Dedifferentiated amniotic fluid mesenchymal stem cell (primary cell): ENCODE measurements around the gene OLIG1.

Experiments used
- DNase-seq: peaks from one replicate; pipeline ENCODE4 v3.0.0-alpha.2; 2016; ENCODE audit errors: extremely low spot score

The OLIG1 gene

DNA sequence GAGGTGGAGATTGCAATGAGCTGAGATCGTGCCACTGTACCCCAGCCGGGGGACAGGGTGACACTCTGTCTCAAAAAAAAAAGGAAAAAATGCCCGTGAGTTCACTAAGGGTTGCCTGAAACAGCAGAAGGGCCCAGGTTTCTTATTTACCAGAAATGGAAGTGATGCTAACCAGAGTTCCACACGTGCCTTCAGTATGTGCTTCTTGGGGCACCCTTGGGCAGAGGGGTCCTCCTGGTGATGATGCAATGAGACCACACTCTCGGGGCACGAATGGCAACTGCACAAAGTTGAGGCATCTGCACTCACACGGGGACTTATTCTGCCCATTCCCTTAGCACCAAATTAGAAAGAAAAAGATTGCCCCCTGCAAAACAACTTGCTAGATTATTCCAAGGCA is 29.2 kb downstream of the OLIG1 start:
- no peak for DNase-seq

DNA sequence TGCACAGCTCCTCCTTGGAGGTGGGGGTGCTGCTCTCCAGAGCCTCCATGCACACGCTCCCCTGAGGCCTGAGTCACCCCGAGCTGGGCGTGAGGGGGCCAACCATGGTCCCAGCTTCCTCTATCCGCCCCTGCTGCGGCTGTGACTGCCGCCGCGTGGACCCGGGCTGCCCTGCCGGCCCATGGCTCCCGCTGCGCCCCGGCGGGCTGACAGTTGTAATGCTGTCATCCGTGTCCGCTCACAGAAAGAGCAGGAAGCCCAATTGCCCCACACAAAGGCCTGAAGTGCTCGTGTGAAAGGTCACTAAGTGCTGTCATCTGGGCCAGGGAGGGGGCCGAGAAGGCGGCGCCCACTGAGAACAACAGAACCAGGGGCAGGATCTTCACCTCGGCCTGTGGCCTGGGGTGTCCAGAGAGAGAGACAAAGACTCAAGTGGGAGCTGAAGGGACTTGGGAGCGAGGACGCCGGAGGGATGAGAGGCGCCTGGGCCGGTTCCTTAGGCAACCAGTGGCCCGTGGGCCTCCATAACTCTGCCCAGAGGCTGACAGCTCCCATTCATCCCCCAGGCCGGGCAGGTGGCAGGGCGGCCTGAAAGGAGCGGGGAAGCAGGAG is 31.5 kb downstream of the OLIG1 start:
- no peak for DNase-seq

DNA sequence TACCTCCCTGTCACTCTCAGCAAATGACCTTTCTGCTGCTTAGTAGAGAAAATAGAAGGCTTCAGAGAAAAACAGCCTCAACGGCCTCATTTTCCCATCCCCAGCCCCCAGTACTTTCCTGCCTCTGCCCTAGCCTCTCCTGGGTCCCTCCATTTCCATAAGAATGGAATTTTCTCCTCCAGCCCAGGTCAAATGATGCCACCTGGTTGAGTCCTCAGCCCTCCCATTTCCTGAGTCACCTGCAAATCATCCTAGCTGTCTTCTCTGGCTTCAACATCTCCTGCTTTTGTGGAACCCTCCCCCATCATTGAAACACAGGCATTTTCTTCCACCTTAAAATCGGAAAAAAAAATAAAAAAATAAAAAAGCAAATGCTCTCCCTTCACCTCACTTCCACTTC is 35.1 kb downstream of the OLIG1 start:
- no peak for DNase-seq

DNA sequence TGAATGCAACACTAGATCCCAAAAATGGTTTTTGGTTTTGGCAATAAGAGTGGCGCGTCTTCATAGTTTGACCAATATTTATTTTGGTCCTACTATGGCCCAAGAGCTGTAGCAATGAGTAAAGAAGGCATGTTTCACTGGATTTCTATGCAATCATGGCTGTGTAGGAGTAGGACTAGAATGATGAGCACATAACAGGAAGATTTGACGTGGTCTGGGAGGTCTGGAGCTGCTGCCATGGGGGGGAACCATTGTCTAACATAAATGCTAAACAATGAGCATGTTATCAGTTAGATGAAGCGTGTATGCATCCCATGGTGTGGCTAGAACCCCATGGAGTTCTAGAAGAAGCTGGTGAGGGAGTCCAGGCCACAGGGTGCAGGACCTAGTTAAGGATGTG is 38.3 kb downstream of the OLIG1 start:
- DNase-seq = no peak

DNA sequence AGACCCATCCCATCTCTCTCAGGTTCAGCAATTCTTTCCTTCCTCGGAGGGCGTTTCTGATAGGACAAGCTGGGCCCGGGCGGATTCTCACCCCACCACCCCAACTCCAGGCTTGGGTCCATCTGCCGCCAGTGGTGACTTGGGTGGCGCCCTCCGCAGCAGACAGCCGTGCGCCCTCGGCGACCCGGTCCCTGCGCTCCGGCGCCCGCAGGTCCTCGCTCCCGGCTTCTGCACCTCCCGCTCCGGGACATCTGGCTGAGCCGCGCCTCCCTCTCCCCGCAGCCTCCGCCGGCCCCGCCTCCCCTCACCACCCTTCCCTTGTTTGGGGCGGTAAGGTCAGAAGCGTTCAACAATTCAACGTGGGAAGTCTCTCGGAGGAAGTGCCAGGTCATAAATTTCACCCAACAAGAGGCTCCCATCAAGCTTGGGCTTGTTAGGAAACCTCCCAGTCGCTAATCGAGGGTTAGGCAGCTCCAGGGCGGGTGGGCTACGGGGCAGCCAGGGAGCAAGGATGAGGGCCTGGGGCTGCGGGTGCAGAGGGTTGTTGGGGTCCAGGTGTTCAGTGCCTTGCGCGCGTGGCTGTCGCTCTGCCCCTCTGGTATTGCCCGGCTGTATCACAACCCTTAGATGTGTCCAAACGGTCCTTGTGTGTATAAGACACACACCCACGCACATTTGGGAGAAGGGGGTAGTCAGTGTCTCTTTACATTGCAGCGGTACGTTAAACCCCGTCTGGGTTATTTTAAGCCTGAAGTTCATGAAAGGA is 39.8 kb downstream of the OLIG1 start:
- DNase-seq = no peak

DNA sequence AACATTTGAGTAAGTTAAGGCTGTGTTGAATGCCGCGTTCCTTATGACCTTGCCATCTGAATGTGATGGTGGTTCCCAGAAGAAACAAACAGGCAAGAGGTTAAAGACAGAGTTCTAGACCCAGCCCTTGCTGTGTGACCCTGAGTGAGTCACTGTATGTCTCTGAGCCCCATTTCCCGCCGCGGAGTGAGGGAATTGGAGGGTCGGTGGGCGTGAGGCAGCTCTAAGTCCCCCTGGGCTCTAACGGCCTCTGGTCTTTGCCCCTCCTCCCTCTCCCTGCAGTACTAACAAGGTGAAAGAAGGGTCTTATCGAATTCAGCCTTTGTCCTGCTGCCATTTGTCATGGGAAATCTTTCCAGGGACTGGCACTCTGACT is 40.4 kb downstream of the OLIG1 start:
- no peak for DNase-seq

DNA sequence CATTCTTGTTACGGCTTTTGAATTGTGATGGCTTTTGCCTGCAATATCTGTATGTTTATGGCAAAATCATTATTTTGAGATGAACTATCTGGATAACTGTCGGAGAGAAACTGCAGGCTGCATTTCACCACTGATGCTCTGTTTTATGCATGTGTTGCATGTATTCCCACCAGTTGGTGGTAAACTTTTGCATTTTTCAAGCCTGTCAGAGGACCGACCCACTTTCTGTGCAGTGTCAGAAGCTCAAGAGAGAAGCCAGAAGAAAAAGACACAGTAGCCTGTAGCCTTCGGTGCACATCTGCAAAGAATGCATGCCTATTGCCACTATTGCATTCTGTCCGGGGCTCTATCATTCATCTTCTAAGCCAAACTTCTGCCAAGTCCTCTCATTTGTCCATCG is 41.6 kb downstream of the OLIG1 start:
- no peak for DNase-seq

DNA sequence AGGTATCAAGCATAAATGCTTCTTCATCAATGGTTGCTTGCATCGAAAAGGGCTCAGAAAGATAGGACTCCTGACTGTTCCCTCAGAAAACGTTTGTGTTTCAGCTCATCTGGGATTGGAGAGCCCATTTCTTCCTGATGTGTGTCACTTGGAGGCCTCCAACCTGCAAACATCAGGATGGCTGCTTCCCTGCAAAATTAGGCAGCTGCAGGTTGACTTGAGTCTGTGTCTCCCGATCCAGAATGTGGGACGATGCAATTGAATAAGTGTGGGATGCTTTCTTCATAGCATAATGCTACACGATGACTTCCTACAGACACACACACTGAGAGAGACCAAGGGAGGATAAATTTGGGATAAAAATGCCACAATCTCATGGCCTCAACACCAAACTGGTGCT is 42.2 kb downstream of the OLIG1 start:
- no peak for DNase-seq

DNA sequence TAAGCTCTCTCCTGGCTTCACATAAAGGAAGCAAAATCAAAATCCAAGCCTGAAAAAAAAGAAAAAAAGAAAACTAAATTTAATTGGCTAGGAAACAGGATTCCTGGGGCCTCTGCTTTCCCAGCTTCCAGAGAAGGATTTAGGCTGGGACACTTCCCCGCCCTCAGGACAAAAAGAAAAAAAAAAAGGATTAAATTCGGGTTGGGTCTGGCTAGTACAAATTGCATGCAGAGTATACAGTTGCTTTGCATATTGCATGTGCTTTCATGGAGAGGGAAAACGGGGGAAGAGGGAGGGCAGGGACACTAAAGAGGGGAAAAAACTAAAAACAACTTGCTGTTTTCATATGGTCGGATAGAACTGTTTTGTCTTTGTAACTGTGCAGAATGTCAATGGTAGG is 42.7 kb downstream of the OLIG1 start:
- no peak for DNase-seq

DNA sequence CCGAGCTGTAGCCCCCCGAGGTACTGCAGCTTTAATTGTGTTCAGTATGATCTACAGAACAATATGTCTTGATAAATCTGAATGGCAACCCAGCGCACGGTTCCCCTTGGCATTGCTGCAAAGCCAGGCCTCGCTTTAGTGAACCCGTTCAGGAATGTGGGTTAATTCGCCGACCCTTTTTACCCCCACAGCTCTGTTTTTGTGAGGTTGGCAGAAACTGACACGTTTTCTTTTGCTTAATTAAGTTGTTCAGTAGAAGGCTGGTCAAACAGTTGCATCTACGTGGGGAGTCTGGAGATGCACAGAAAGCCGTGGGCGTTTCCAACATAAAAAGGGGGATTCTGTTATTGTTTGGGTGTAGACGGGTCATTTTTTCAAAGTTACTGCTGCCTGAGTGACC is 43.2 kb downstream of the OLIG1 start:
- no peak for DNase-seq

DNA sequence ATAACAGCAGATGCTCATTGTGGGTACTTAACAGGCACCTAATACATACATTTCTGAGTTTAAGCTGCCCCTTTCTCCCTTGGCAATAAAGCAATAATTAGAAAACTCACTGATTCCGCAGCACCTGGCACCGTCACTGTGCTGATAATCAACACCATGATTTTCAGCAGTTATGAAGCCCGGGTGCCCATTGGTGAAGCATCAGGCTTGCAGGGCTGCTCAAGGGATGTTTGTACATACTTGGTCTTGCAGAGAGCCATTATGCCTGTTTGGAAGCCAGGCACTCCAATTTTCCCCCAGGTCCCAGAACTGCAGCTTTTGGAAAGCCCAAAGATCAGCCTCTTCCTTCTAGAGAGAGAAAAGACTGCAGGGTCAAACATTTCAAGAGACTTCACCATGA is 44.3 kb downstream of the OLIG1 start:
- no peak for DNase-seq

DNA sequence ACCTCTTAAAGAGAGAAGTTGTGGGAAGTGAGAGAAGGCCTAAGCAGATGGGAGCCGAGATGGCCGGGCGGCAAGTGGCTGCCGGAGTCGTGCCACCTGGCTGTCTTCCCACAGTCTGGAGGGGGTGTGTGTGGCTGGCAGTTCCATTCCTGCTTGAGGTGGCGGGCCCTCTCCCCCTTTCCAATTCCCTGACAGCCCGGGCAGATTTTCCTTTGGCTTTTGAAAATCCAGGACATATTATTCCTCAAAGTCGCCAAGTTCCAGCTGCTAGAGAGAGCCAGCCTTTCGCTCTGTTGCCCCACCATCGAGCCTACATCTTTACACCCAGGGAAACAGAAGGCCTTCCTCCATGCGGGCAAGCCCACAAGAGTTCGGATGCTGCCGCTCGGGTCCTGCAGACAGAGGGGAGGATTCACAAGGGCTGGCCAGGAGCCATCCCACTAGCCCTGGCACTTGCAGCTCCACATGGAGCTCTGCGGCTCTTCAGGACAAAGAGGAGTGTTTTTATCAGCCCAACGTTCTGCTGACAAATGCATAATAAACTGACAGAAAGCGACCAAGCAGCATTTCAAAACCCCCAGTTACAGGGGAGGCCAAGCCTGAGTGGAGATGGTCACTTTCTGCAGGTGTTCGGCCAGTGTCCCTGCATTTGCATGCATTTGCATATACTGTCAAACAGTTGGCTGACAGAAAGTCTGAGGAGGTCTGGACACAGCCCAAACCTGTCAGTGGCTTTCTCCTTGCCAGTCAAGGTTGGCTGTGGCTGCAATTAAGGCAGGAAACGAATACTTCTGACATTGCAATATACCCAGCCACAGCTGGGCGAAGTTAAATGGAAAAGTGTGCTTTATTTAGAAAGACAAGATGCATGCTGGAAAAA is 45.9 kb downstream of the OLIG1 start:
- DNase-seq = no peak

DNA sequence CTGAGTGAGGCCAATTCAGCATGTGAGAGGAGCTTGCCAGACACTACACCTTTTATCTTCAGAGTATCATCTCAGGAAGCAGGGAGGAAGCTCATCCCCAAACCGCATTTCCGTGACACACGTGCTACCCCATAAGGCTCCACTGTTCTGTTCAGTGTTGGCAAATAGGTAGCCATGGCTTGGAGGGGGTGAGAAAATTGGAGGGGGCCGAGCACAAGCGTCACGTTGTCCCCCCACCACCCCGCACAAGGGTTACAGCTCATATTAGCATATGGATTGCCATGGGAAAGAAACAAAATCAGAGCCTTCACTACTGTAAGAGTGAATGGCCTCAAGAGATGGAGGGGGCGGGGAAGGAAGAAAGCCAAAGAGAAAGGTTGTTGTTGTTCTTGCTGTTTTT is 46.7 kb downstream of the OLIG1 start:
- no peak for DNase-seq

DNA sequence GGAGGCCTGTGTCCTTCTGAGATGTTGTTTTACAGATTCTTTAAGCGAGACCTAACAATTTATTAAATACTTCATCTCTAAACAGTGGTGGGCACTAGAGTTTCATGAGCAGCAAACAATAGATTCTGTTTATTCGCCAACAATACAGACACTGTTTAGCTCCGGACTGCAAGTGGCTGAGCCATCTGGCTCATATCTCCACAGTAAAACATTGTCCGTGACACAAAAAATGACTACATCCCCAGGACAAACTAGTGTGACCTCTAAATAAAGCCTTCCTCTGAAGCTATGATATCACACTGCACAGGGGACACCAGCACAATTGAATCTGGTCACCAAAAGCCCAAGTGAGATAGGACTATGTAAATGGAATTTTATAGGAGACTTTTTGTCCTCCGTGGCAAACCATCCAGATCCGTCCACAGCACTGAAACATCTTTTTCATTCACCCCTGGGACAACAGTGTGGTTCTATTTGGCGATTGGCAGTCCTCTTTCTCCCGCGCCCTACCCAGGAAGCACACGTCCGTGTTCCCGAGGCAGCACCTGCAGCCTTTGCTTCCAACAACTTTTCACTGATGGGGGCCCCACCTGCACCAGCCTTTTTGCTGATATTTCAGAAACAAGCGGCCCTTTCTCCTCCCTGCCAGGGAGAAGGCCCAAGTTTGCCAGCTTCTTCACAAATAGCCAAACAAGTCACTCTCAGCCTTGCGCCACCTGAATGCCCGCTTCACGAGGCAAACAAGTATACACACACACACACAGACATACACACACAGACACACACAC is 47.4 kb downstream of the OLIG1 start:
- no peak for DNase-seq
